ENCODE measurements around the gene GCA. TPM values are rescaled to one million over a fixed set of nuclear protein-coding genes. Genes with fewer than 3 reads are reported as not detected.

Gene GCA
- total RNA-seq, 1 donor from 2014 or later, result 13.5 TPM

GRCh38 chr2:162315938-162316337, 28.0 kb upstream of the GCA start:
- Histone ChIP-seq H3K27me3 (no peaks in the 10 kb centered on the region), H3K9me3 (no peaks in the 10 kb centered on the region), H3K27ac (no peak overlapping the region), H3K4me1 (peaks cover 37% of the 10 kb centered on the region), H3K4me3 (peak overlapping the region in 1 of 2 donors; percentile 4), H3K36me3 (no peaks in the 10 kb centered on the region)
- TF ChIP-seq CTCF (IDR thresholded peaks at IDR 0.05) (no peak), POLR2AphosphoS5 (IDR thresholded peaks at IDR 0.05; ENCODE audit: insufficient read depth in 1 of 2, low read depth in 1 of 2) (no peak), POLR2A (IDR thresholded peaks at IDR 0.05) (no peak)
- intact Hi-C loops (cut with DNase I), result no loop called here
- no peak for DNase-seq (ENCODE audit: extremely low spot score in 2 of 2)

- Histone ChIP-seq H3K36me3 (no peaks in the 10 kb centered on the region), H3K4me1 (peaks cover 37% of the 10 kb centered on the region), H3K4me3 (peak overlapping the region in 1 of 2 donors; percentile 76), H3K9me3 (no peaks in the 10 kb centered on the region), H3K27me3 (no peaks in the 10 kb centered on the region), H3K27ac (no peak overlapping the region)
- intact Hi-C loops (cut with DNase I), result no loop called here
- no peak for DNase-seq (ENCODE audit: extremely low spot score in 2 of 2)
- TF ChIP-seq POLR2AphosphoS5 (IDR thresholded peaks at IDR 0.05; ENCODE audit: insufficient read depth in 1 of 2, low read depth in 1 of 2) (no peak), CTCF (IDR thresholded peaks at IDR 0.05) (no peak), POLR2A (IDR thresholded peaks at IDR 0.05) (no peak)
Observed at GRCh38 chr2:162316590-162316989, 27.3 kb upstream of the GCA start.

GRCh38 chr2:162317058-162317742, 26.7 kb upstream of the GCA start:
- no peak for DNase-seq (ENCODE audit: extremely low spot score in 2 of 2)
- no peak for TF ChIP-seq CTCF (IDR thresholded peaks at IDR 0.05)
- no peak for TF ChIP-seq POLR2AphosphoS5 (IDR thresholded peaks at IDR 0.05; ENCODE audit: insufficient read depth in 1 of 2, low read depth in 1 of 2)
- TF ChIP-seq POLR2A (IDR thresholded peaks at IDR 0.05), result no peak
- intact Hi-C loops (cut with DNase I), result no loop called here
- Histone ChIP-seq H3K4me3 (peak overlapping the region; percentile 76 to 100), H3K9me3 (no peaks in the 10 kb centered on the region), H3K4me1 (peaks cover 37% of the 10 kb centered on the region), H3K27me3 (no peaks in the 10 kb centered on the region), H3K27ac (peak overlapping the region; percentile 94), H3K36me3 (no peaks in the 10 kb centered on the region)

- H3K27me3 ChIP-seq, result no peaks in the 10 kb centered on the region
- no peaks in the 10 kb centered on the region for H3K36me3 ChIP-seq
- intact Hi-C loops (cut with DNase I), result no loop called here
- H3K4me3 ChIP-seq, result peak overlapping the region; percentile 76 to 100
- no peak for DNase-seq (ENCODE audit: extremely low spot score in 2 of 2)
- no peaks in the 10 kb centered on the region for H3K9me3 ChIP-seq
- TF ChIP-seq POLR2AphosphoS5 (IDR thresholded peaks at IDR 0.05; ENCODE audit: insufficient read depth in 1 of 2, low read depth in 1 of 2), result no peak
- TF ChIP-seq POLR2A (IDR thresholded peaks at IDR 0.05), result no peak
- TF ChIP-seq CTCF (IDR thresholded peaks at IDR 0.05), result no peak
- peak overlapping the region; percentile 94 for H3K27ac ChIP-seq
- peaks cover 37% of the 10 kb centered on the region for H3K4me1 ChIP-seq
Observed at GRCh38 chr2:162317861-162318327, 26.0 kb upstream of the GCA start.

Measured in vagina (tissue), 2 donors.